GM18526 (cell line): ENCODE measurements around the gene HIP1.

Experiments
- POLR2A ChIP-seq: IDR thresholded peaks from 3 replicates; pipeline ENCODE4 v1.6.1; 2011; ENCODE audit not compliant: insufficient read length; ENCODE audit errors: extremely low read depth

HIP1 gene

GRCh38 chr7:75631711-75632110, 107.0 kb downstream of the HIP1 start:
- no peak for TF ChIP-seq POLR2A

DNA sequence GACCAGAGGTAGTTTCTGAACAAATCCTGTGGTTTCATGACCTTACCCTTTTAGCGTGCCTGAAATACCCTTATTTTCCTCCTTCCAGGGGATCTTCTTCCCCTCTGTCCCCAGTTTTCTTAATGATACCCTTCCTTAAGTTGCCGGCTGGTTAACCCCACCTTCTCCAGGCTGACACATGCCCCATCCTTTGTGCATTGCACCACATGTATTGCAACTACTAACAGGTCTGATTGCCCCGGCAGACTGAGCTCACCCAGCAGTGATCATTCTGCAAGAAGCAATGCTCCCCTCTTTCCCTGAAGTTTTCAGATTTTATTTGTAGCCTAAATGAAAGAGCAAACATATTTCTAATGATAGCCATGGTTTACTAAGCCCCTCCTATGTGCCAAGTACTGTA, 108.2 kb downstream of the HIP1 start:
- TF ChIP-seq POLR2A = no peak

DNA sequence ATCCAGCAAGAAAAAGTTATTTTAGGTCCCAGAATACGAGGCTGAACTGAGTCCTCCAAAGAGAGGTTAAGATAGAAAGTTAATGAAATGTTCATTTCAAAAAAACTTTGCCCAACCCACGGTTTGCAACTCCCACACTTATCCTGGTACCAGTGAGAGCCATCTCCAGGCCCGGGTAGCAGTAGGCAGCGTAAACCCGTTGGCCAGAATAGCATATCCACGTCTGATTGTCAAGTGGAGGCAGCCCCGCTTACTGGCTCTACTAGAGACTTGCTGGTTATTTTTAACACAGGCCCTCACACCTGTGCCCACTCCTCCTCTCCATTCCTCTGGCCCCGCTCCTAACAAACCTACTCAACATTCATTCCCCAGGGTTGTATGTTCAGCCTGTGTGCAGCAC, 109.7 kb downstream of the HIP1 start:
- no peak for TF ChIP-seq POLR2A

DNA sequence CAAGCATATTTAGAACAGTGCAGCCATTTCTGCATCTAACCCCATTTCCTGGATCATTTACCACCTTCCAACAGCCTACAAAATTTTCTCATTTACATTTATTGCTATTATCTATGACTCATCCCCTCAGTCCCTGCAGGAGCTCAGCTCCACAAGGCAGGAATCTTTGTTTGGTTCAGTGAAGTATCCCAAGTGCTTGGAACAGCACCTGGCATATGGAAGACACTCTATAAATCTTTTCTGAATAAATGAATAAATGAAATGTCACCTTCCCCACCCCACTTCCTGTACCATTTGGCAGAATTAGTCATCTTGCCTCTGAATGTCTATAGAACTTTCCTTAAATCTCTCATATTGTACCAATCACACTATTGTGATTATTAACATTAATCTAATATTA, 110.7 kb downstream of the HIP1 start:
- TF ChIP-seq POLR2A = no peak

DNA sequence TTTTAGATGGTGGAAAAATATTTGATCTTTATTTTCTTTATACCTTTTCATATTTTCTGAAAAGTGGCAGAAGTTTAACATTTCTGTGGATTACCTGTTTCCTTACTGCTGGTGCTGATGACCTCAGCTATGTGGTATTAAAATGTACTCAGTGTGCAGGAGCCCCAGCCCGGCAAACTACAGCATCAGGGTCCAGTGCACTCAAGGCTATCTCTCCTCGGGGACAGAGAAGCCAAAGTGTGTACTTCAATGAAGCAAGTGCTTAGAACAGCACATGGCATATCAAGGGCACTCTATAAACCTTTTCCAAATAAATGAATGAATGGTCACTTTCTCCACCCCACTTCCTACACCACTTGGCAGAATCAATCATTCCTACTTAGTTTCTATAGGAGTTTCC, 111.8 kb downstream of the HIP1 start:
- no peak for TF ChIP-seq POLR2A

DNA sequence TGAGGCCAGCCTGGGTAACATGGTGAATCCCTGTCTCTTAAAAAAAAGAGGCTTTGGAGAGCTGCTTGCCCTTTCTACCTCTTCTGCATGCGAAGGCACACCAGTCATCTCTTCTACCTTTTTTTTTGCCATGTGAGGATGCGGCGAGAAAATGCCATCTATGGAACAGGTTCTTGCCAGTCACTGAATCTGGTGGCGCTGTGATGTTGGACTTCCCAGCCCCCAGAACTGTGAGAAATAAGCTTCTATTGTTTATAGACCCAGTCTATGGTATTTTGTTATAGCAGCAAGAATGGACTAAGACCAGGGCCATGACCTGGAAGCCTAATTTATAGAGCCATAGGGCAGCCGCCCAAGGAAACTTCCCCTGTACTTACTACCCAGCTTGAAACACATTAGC, 112.9 kb downstream of the HIP1 start:
- TF ChIP-seq POLR2A = no peak

DNA sequence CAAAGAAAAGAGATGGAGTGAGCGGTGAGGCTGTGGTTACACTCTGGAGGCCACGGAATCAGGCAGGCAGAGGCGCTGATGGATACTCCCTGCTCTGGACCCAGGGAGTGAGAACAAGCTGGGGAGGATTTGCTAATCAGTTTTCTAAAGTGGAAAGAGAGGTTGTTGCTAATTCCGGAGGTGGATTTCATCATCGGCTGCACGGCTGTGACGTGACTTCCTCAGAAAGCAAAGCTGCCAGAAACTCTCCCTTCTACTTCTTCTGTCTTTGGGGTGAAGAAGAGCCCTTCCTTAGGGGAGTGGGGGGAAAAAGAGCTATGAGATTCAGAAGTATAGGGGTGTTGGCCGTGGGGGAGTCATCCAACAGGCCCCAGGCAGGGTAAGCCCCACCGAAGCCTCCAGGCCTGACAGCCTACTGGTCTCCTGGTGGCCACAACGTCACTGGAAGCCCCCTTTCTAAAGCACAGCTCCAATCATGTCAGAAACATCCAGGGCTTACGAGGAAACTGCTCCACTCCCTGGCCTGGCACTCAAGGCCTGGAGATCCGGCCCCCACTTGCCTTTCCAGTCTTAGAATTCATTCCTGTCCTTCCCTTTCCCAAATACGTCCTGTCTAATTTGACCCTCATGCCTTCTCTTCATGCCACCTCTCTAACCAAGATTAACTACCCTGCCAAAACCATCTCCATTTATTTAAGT, 114.5 kb downstream of the HIP1 start:
- TF ChIP-seq POLR2A = no peak

GRCh38 chr7:75623390-75624133, 115.2 kb downstream of the HIP1 start:
- no peak for TF ChIP-seq POLR2A

GRCh38 chr7:75621124-75621523, 117.6 kb downstream of the HIP1 start:
- no peak for TF ChIP-seq POLR2A

DNA sequence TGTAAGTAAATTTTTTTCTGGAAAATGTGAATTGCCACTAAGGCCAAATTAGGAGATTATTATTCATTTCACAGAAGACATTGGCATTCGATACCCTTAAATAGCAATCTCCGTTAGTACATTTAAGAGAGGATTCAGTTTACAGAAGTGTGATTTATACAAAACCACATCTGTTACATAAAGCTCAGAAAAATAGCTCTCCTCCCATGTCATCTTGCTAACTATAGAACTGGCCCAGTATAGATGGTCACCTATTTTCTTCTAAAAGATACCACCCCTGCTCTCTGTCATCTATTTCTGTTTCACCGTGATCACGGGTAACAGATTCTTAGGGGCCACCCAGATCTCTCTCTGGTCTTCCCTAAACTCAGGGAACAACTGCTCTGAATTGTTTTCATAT, 119.1 kb downstream of the HIP1 start:
- TF ChIP-seq POLR2A = no peak

DNA sequence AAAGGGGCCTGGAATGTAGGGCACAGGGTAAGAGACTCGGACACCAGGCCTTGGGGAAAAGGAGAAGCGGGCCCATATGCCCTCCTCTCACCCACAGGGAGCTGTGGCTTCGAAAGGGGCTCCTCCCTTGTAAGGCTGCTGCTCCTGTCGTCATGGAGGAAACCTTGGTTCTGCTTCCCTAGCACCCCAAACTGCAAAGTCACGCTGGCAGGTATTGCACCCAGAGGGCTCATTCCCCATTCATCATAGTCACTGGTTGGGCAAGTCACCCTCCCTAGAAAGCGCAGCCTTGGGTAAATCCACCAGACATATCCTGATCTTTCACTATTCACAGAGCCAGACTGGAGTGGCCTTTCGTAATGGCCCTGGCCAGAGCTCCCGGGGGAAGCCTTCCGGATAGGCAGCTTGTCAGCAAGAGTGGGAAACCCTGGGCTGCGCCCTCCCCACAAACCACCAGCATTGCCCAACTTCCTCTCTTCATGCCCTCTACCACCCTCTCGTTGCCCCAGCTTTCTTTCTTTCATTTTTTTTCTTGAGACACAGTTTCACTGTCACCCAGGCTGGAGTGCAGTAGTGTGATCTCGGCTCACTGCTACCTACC, 121.0 kb downstream of the HIP1 start:
- TF ChIP-seq POLR2A = no peak

GRCh38 chr7:75616421-75617167, 122.1 kb downstream of the HIP1 start:
- no peak for TF ChIP-seq POLR2A

GRCh38 chr7:75614401-75614800, 124.3 kb downstream of the HIP1 start:
- no peak for TF ChIP-seq POLR2A

- TF ChIP-seq POLR2A = no peak
These were observed 125.4 kb downstream of the HIP1 start for GRCh38 chr7:75613351-75613750.

DNA sequence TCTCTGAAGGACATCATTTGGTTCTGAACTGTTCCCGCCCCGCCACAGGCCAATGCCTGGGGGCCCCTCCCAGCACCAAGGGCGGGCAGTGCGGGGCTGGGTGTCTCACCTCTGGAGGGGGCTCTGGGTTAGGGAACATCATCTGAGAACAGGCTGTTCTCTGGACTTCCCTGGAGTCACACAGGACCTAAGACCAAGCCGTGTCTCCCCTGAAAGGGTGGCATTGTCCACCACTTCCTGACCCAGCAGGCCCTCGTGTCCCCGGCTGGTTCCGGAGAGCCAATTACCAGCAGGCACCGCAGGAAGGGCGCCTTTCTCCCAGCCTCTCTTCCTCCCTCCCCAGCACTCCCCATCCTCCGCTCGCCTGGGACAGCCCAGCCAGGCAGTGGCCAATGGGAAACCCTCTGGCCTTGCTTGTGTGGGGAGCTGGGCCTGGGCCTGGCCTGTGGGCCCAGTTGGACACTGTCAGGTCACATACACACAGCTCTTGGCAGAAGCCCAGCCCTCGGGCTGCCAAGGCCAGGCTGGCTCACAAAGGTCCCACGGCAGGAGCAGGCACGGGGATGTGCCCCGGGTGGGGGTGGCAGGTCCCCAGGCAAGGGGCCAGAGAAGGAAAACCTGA, 127.1 kb downstream of the HIP1 start:
- no peak for TF ChIP-seq POLR2A
